Measurements from ENCODE around the gene ATAD2B. TPM values are rescaled to one million over a fixed set of nuclear protein-coding genes. Genes with fewer than 3 reads are reported as not detected.
A peak's percentile ranks its signal among the peaks of the same experiment; 100 is the strongest.
"Not testable (repeated sequence)": the region's sequence is repeated elsewhere in the genome, so short reads cannot be mapped to it uniquely, and the experiment has no call there.

The ATAD2B gene
- total RNA-seq, result 49.9 TPM

- peak; percentile 98 for DNase-seq
Observed at GRCh38 chr2:23926750-23927571, at the start of gene ATAD2B. Gene ATAD2B, minus strand, starts transcription at chr2:23927123. Its CDS starts 353 bp downstream, at chr2:23926770.

GRCh38 chr2:23967846-23968245 lies 40.9 kb upstream of the ATAD2B start:
- DNase-seq, result no peak

GRCh38 chr2:23954325-23955014 lies 27.5 kb upstream of the ATAD2B start:
- no peak for DNase-seq

GRCh38 chr2:23953625-23954024 lies 26.7 kb upstream of the ATAD2B start:
- DNase-seq, result no peak

GRCh38 chr2:23952558-23952957 lies 25.6 kb upstream of the ATAD2B start:
- DNase-seq, result not testable (repeated sequence)

GRCh38 chr2:23947350-23947749 lies 20.4 kb upstream of the ATAD2B start:
- DNase-seq, result no peak

- no peak for DNase-seq
Observed at GRCh38 chr2:23944976-23945375, 18.1 kb upstream of the ATAD2B start.

- peak; percentile 25 for DNase-seq
Observed at GRCh38 chr2:23944527-23944926, 17.6 kb upstream of the ATAD2B start.

- DNase-seq, result no peak
Observed at GRCh38 chr2:23943666-23944065, 16.7 kb upstream of the ATAD2B start.

- DNase-seq, result no peak
Observed at GRCh38 chr2:23941644-23942043, 14.7 kb upstream of the ATAD2B start.

GRCh38 chr2:23940718-23941620 lies 14.0 kb upstream of the ATAD2B start:
- DNase-seq, result peak; percentile 63

- DNase-seq, result peak; percentile 93
Observed at GRCh38 chr2:23939987-23940717, 13.2 kb upstream of the ATAD2B start, which contains the start of gene UBXN2A. Gene UBXN2A, plus strand, starts transcription at chr2:23940463. Its CDS starts 17,852 bp downstream, at chr2:23958315.

- DNase-seq, result no peak
Observed at GRCh38 chr2:23934259-23934658, 7.3 kb upstream of the ATAD2B start.

- DNase-seq, result peak; percentile 63
Observed at GRCh38 chr2:23926290-23926749, 603 bp downstream of the ATAD2B start.

GRCh38 chr2:23925702-23926289 lies 1.1 kb downstream of the ATAD2B start:
- peak; percentile 80 for DNase-seq

GRCh38 chr2:23924589-23925359 lies 2.1 kb downstream of the ATAD2B start:
- DNase-seq, result peak; percentile 14

GRCh38 chr2:23918837-23919489 lies 8.0 kb downstream of the ATAD2B start:
- DNase-seq, result no peak

- DNase-seq, result no peak
Observed at GRCh38 chr2:23916727-23917405, 10.1 kb downstream of the ATAD2B start.

- no peak for DNase-seq
Observed at GRCh38 chr2:23915327-23915726, 11.6 kb downstream of the ATAD2B start.
